ENCODE data around the gene DPH7.

- TF ChIP-seq PATZ1 (CRISPR knock-in tag; IDR thresholded peaks at IDR 0.05; ENCODE audit: borderline replicate concordance) (no peak), ZFP30 (CRISPR knock-in tag; IDR thresholded peaks at IDR 0.05) (no peak)
These were observed 47.5 kb downstream of the DPH7 start for GRCh38 chr9:137531099-137531765.
